Panc1 (cell line): ENCODE results near the gene SYN1.

Experiments used
- POLR2AphosphoS5 ChIP-seq: IDR thresholded peaks from 2 replicates; pipeline ENCODE4 v1.6.1; 2012; ENCODE audit warnings: mild to moderate bottlenecking, low read depth, low read length, moderate library complexity
- SIN3A ChIP-seq: IDR thresholded peaks from 2 replicates; pipeline ENCODE4 v1.6.1; 2012; ENCODE audit warnings: low read depth, mild to moderate bottlenecking, low read length, moderate library complexity, borderline replicate concordance; ENCODE audit not compliant: insufficient read depth
- TF ChIP-seq, protein P1 (sequence below): fragments of 450-650 bp; IDR thresholded peaks from 2 replicates; pipeline ENCODE4 v1.5.1; 2017; ENCODE audit warnings: mild to moderate bottlenecking
- TF ChIP-seq, protein P2 (sequence below), 2 experiments: IDR thresholded peaks; 2 replicates each; pipeline ENCODE4 v1.6.1; 2011 to 2012; ENCODE audit warnings: low read depth in 2 of 2, control low read depth in 1 of 2, low read length in 1 of 2, mild to moderate bottlenecking in 1 of 2, moderate library complexity in 1 of 2; ENCODE audit not compliant: insufficient read depth in 1 of 2

DNA sequence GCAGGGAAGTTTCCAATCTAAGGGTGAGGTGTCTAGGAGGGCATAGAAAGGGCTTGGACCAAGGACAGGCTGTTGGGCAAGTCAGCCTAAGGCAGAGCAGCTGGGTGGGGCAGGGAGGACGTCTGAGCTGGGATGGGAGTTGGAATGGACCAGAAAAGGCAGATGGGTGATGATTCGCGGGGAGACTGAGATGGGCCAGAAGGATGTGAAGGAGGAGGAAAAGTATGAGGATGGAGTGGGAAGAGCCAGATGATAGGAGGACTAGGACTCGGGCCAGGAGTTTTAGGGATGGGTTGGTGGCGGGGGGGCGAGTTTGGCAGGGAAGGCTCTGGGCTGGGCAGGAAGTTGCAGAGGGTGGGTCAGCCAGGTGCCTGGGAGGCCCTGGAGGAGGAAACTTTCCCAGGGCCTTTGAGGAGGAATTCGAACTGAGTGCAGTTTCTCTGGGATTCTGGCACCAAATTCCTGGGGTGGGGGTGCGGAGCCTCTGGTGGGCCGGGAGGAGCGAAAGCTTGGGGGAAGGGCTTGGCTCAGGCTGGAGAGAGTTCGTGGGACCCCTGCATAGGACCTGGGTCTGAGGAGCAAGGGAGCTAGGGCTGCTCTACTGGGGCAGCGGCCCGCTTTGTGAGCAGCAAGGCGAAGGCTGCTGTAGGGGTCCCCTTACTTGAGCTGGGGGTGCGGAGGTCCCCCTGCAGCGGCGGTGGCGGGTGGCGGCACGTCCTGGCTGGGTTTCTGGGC is 46.1 kb downstream of the SYN1 start:
- TF ChIP-seq, protein P1, sequence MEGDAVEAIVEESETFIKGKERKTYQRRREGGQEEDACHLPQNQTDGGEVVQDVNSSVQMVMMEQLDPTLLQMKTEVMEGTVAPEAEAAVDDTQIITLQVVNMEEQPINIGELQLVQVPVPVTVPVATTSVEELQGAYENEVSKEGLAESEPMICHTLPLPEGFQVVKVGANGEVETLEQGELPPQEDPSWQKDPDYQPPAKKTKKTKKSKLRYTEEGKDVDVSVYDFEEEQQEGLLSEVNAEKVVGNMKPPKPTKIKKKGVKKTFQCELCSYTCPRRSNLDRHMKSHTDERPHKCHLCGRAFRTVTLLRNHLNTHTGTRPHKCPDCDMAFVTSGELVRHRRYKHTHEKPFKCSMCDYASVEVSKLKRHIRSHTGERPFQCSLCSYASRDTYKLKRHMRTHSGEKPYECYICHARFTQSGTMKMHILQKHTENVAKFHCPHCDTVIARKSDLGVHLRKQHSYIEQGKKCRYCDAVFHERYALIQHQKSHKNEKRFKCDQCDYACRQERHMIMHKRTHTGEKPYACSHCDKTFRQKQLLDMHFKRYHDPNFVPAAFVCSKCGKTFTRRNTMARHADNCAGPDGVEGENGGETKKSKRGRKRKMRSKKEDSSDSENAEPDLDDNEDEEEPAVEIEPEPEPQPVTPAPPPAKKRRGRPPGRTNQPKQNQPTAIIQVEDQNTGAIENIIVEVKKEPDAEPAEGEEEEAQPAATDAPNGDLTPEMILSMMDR = no peak
- no peak for TF ChIP-seq SIN3A
- TF ChIP-seq, protein P2, sequence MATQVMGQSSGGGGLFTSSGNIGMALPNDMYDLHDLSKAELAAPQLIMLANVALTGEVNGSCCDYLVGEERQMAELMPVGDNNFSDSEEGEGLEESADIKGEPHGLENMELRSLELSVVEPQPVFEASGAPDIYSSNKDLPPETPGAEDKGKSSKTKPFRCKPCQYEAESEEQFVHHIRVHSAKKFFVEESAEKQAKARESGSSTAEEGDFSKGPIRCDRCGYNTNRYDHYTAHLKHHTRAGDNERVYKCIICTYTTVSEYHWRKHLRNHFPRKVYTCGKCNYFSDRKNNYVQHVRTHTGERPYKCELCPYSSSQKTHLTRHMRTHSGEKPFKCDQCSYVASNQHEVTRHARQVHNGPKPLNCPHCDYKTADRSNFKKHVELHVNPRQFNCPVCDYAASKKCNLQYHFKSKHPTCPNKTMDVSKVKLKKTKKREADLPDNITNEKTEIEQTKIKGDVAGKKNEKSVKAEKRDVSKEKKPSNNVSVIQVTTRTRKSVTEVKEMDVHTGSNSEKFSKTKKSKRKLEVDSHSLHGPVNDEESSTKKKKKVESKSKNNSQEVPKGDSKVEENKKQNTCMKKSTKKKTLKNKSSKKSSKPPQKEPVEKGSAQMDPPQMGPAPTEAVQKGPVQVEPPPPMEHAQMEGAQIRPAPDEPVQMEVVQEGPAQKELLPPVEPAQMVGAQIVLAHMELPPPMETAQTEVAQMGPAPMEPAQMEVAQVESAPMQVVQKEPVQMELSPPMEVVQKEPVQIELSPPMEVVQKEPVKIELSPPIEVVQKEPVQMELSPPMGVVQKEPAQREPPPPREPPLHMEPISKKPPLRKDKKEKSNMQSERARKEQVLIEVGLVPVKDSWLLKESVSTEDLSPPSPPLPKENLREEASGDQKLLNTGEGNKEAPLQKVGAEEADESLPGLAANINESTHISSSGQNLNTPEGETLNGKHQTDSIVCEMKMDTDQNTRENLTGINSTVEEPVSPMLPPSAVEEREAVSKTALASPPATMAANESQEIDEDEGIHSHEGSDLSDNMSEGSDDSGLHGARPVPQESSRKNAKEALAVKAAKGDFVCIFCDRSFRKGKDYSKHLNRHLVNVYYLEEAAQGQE (IDR thresholded peaks at IDR 0.05; ENCODE audit: insufficient read depth in 1 of 2, low read depth in 2 of 2, low read length in 1 of 2) = no peak
- TF ChIP-seq POLR2AphosphoS5 = no peak; the same call in 1 of the 2 replicates
